GM19467 (cell line): ENCODE data around the gene CCDC68.

Experiments
- ATAC-seq: cut with Tn5 transposase; IDR thresholded peaks from one replicate; pipeline ENCODE4 v1.9.1; 2021; ENCODE audit warnings: mild to moderate bottlenecking, moderate library complexity; ENCODE audit not compliant: unreplicated experiment

Gene CCDC68

GRCh38 chr18:54923339-54923956 lies 35.8 kb downstream of the CCDC68 start:
- ATAC-seq: no peak

GRCh38 chr18:54919412-54919811 lies 39.8 kb downstream of the CCDC68 start:
- ATAC-seq: no peak

GRCh38 chr18:54918060-54918459 lies 41.2 kb downstream of the CCDC68 start:
- ATAC-seq: no peak

GRCh38 chr18:54916507-54916906 lies 42.8 kb downstream of the CCDC68 start:
- no peak for ATAC-seq

GRCh38 chr18:54914816-54915215 lies 44.4 kb downstream of the CCDC68 start:
- no peak for ATAC-seq

GRCh38 chr18:54911551-54911950 lies 47.7 kb downstream of the CCDC68 start:
- ATAC-seq: no peak

GRCh38 chr18:54910161-54910919 lies 48.9 kb downstream of the CCDC68 start:
- no peak for ATAC-seq

- ATAC-seq: no peak
These were observed 49.7 kb downstream of the CCDC68 start for GRCh38 chr18:54909538-54909937.

- ATAC-seq: no peak
These were observed 52.7 kb downstream of the CCDC68 start for GRCh38 chr18:54906331-54907185.

- ATAC-seq: no peak
These were observed 53.6 kb downstream of the CCDC68 start for GRCh38 chr18:54905629-54906028.

GRCh38 chr18:54904581-54904980 lies 54.7 kb downstream of the CCDC68 start:
- no peak for ATAC-seq

GRCh38 chr18:54900290-54900689 lies 59.0 kb downstream of the CCDC68 start:
- no peak for ATAC-seq

- ATAC-seq: no peak
These were observed 59.8 kb downstream of the CCDC68 start for GRCh38 chr18:54899500-54899899.

GRCh38 chr18:54888933-54889332 lies 70.3 kb downstream of the CCDC68 start:
- no peak for ATAC-seq

- ATAC-seq: no peak
These were observed 70.9 kb downstream of the CCDC68 start for GRCh38 chr18:54888378-54888777.

- ATAC-seq: no peak
These were observed 75.3 kb downstream of the CCDC68 start for GRCh38 chr18:54883816-54884604.

- ATAC-seq: no peak
These were observed 76.9 kb downstream of the CCDC68 start for GRCh38 chr18:54882318-54882717.

- no peak for ATAC-seq
These were observed 78.0 kb downstream of the CCDC68 start for GRCh38 chr18:54881229-54881768.

GRCh38 chr18:54880395-54881105 lies 78.7 kb downstream of the CCDC68 start:
- ATAC-seq: no peak

- ATAC-seq: no peak
These were observed 79.6 kb downstream of the CCDC68 start for GRCh38 chr18:54879691-54880090.
